HEK293 (cell line): ENCODE data around the gene SUSD6.
A peak's percentile ranks its signal among the peaks of the same experiment; 100 is the strongest.

Experiments used
- CTCF ChIA-PET: fragments of 350-600 bp; formaldehyde crosslinking; extraction: SDS; loops from one replicate; lab custom pipeline; 2021; ENCODE audit warnings: antibody characterized with exemption; lab: Yijun Ruan, JAX
- POLR2A ChIA-PET: fragments of 300-600 bp; formaldehyde crosslinking; extraction: SDS; loops from one replicate; lab custom pipeline; 2020; ENCODE audit warnings: antibody characterized with exemption, inconsistent platforms; lab: Yijun Ruan, JAX
- H3K27ac ChIP-seq: fragments of 200-500 bp; sonication (Bioruptor generic); 2 replicates; pipeline ENCODE4 v1.5.1; 2014; ENCODE audit warnings: low read depth, low read length, control low read depth, inconsistent platforms; ENCODE audit errors: extremely low read depth
- H3K36me3 ChIP-seq, 2 experiments: fragments of 200-500 bp in 1 of 2; sonication (Bioruptor generic) in 1 of 2; 1 replicate in 1 of 2; 2 replicates in 1 of 2; pipeline ENCODE4 v1.5.1; 2014 to 2017; ENCODE audit warnings: inconsistent platforms in 2 of 2, low read length in 2 of 2; ENCODE audit not compliant: control insufficient read depth in 2 of 2, insufficient read depth in 1 of 2
- H3K4me1 ChIP-seq: fragments of 200-500 bp; sonication (Bioruptor generic); 2 replicates; pipeline ENCODE4 v1.5.1; 2014; ENCODE audit warnings: mild to moderate bottlenecking, low read length, inconsistent platforms; ENCODE audit not compliant: control insufficient read depth, insufficient read depth
- H3K4me3 ChIP-seq: 2 replicates; pipeline ENCODE4 v1.5.1; 2011; ENCODE audit warnings: low read depth, mild to moderate bottlenecking, control low read depth, low read length, moderate library complexity
- H3K9me3 ChIP-seq: fragments of 200-500 bp; sonication (Bioruptor generic); 2 replicates; pipeline ENCODE4 v1.5.1; 2014; ENCODE audit warnings: low read depth, low read length, inconsistent platforms; ENCODE audit not compliant: control insufficient read depth, insufficient read depth
- RBAK ChIP-seq: fragments of 450-650 bp; formaldehyde crosslinking; IDR thresholded peaks from 2 replicates; pipeline ENCODE4 v1.5.1; 2016; ENCODE audit warnings: missing biosample characterization, missing genetic modification characterization
- SALL2 ChIP-seq: fragments of 450-650 bp; formaldehyde crosslinking; IDR thresholded peaks from 2 replicates; pipeline ENCODE4 v1.5.0; 2017; ENCODE audit warnings: missing biosample characterization, mild to moderate bottlenecking, missing genetic modification characterization, borderline replicate concordance
- ZBTB48 ChIP-seq: fragments of 450-650 bp; formaldehyde crosslinking; IDR thresholded peaks from 2 replicates; pipeline ENCODE4 v1.5.1; 2016; ENCODE audit warnings: missing biosample characterization, missing genetic modification characterization
- ZFP69B ChIP-seq: fragments of 450-650 bp; formaldehyde crosslinking; IDR thresholded peaks from 2 replicates; pipeline ENCODE4 v1.5.1; 2016; ENCODE audit warnings: missing biosample characterization, missing genetic modification characterization
- ZNF184 ChIP-seq: fragments of 450-650 bp; IDR thresholded peaks from 2 replicates; pipeline ENCODE4 v1.5.1; 2018; ENCODE audit warnings: missing biosample characterization, mild to moderate bottlenecking, missing genetic modification characterization
- ZNF404 ChIP-seq: fragments of 450-650 bp; formaldehyde crosslinking; IDR thresholded peaks from 2 replicates; pipeline ENCODE4 v1.5.1; 2017; ENCODE audit warnings: missing biosample characterization, missing genetic modification characterization
- ZNF473 ChIP-seq: fragments of 450-650 bp; formaldehyde crosslinking; IDR thresholded peaks from 2 replicates; pipeline ENCODE4 v1.5.1; 2017; ENCODE audit warnings: missing biosample characterization, missing genetic modification characterization
- ZNF560 ChIP-seq: fragments of 450-650 bp; formaldehyde crosslinking; IDR thresholded peaks from 2 replicates; pipeline ENCODE4 v1.5.1; 2017; ENCODE audit warnings: missing biosample characterization, missing genetic modification characterization, borderline replicate concordance
- ZNF621 ChIP-seq: fragments of 450-650 bp; formaldehyde crosslinking; IDR thresholded peaks from 2 replicates; pipeline ENCODE4 v1.5.1; 2017; ENCODE audit warnings: missing biosample characterization, missing genetic modification characterization
- TF ChIP-seq, protein P1 (sequence below): fragments of 450-650 bp; formaldehyde crosslinking; IDR thresholded peaks from 2 replicates; pipeline ENCODE4 v1.5.1; 2016; ENCODE audit warnings: missing biosample characterization, missing genetic modification characterization
- TF ChIP-seq, protein P2 (sequence below): fragments of 450-650 bp; formaldehyde crosslinking; IDR thresholded peaks from 2 replicates; pipeline ENCODE4 v1.5.1; 2017; ENCODE audit warnings: missing biosample characterization, missing genetic modification characterization
- TF ChIP-seq, protein P3 (sequence below): fragments of 450-650 bp; IDR thresholded peaks from 2 replicates; pipeline ENCODE4 v1.5.1; 2018; ENCODE audit warnings: missing biosample characterization, mild to moderate bottlenecking, missing genetic modification characterization
- TF ChIP-seq, protein P4 (sequence below): fragments of 450-650 bp; formaldehyde crosslinking; conservative IDR thresholded peaks from 2 replicates; pipeline ENCODE4 v1.5.1; 2016; ENCODE audit warnings: low read depth, missing biosample characterization, missing genetic modification characterization
- TF ChIP-seq, protein P5 (sequence below): fragments of 450-650 bp; formaldehyde crosslinking; IDR thresholded peaks from 2 replicates; pipeline ENCODE4 v1.5.1; 2016; ENCODE audit warnings: missing biosample characterization, missing genetic modification characterization
- TF ChIP-seq, protein P6 (sequence below): sonication (generic); formaldehyde crosslinking; IDR thresholded peaks from 2 replicates; pipeline ENCODE4 v1.8.1; 2022; ENCODE audit warnings: mild to moderate bottlenecking, moderate library complexity, missing genetic modification reagents

SUSD6 gene

DNA sequence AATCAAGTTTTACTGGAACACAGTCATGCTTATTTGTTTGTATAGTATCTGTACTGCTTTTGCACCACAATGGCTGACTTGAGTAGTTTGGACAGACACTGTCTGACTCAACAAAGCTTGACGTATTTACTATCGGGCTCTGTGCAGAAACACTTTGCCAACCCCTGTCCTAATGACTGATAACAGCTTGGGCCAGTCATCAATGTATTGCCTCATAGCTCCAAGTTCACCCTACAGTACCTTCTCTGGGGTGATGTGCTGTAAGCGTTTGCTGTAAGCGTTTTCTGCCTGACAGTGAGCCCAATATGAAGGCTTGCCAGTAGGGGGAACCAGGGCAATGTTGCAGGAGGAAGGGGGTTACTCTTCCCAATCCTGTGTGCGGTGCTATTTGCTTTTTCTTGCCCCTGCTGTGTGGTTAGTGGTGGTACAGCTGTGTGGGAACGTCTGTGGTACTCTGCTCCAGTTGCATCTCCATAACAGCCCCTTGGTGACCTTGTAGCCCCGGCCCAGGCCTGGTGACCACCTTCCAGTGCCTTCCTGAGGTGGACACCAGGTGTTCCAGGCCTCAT lies 31.3 kb upstream of the SUSD6 start (continued):
- TF ChIP-seq, protein P1, sequence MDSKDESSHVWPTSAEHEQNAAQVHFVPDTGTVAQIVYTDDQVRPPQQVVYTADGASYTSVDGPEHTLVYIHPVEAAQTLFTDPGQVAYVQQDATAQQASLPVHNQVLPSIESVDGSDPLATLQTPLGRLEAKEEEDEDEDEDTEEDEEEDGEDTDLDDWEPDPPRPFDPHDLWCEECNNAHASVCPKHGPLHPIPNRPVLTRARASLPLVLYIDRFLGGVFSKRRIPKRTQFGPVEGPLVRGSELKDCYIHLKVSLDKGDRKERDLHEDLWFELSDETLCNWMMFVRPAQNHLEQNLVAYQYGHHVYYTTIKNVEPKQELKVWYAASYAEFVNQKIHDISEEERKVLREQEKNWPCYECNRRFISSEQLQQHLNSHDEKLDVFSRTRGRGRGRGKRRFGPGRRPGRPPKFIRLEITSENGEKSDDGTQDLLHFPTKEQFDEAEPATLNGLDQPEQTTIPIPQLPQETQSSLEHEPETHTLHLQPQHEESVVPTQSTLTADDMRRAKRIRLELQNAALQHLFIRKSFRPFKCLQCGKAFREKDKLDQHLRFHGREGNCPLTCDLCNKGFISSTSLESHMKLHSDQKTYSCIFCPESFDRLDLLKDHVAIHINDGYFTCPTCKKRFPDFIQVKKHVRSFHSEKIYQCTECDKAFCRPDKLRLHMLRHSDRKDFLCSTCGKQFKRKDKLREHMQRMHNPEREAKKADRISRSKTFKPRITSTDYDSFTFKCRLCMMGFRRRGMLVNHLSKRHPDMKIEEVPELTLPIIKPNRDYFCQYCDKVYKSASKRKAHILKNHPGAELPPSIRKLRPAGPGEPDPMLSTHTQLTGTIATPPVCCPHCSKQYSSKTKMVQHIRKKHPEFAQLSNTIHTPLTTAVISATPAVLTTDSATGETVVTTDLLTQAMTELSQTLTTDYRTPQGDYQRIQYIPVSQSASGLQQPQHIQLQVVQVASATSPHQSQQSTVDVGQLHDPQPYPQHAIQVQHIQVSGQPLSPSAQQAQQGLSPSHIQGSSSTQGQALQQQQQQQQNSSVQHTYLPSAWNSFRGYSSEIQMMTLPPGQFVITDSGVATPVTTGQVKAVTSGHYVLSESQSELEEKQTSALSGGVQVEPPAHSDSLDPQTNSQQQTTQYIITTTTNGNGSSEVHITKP (tag by site-specific recombination): peak; percentile 56; the same call in 1 of the 2 replicates
- TF ChIP-seq, all 188 proteins: peak for 8

DNA sequence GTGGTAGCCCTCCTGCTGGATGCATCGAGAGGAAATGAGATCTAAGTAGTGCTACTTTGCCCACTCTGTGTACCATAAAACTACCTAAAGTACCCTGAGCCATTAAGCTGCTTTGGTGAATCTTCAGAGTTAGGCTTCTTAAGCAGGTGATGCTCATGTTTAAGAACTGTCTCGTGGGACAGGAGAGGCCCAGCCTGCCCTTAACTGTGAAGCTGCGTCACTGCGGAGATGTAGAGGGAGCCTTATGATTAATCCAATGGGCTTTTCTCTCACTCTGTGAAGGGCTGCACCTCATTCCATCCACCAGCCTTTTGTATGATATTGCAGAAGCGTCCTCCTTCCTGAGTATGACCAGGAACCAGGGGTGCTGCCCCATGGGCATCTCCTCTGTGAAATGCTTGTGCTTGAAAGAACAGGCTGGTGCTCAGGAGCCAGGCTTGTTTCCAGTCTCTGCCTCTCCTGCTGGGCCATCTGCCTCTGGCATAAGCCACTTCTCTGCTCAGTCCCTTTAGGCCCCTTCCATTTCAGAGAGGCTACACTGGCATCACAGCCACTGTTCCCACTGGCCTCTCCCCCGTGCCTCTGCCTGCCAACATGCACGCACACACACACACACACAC lies 30.0 kb upstream of the SUSD6 start:
- POLR2A ChIA-PET: no interaction called here
- no peaks in the 10 kb centered on the region for H3K4me1 ChIP-seq
- H3K9me3 ChIP-seq: no peaks in the 10 kb centered on the region
- no peak overlapping the region for H3K27ac ChIP-seq
- TF ChIP-seq, protein P2, sequence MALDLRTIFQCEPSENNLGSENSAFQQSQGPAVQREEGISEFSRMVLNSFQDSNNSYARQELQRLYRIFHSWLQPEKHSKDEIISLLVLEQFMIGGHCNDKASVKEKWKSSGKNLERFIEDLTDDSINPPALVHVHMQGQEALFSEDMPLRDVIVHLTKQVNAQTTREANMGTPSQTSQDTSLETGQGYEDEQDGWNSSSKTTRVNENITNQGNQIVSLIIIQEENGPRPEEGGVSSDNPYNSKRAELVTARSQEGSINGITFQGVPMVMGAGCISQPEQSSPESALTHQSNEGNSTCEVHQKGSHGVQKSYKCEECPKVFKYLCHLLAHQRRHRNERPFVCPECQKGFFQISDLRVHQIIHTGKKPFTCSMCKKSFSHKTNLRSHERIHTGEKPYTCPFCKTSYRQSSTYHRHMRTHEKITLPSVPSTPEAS (tag by site-specific recombination): peak; percentile 56; the same call in 1 of the 2 replicates
- TF ChIP-seq ZNF404 (tag by site-specific recombination): no peak
- no peaks in the 10 kb centered on the region for H3K36me3 ChIP-seq
- CTCF ChIA-PET: interaction anchor here (0.7 to 1.5 kb wide), 4 partner anchors 16 to 492 kb away, joined by 4 to 7 read pairs (median 4); no protein-coding TSS in a partner anchor
- no peak overlapping the region for H3K4me3 ChIP-seq

DNA sequence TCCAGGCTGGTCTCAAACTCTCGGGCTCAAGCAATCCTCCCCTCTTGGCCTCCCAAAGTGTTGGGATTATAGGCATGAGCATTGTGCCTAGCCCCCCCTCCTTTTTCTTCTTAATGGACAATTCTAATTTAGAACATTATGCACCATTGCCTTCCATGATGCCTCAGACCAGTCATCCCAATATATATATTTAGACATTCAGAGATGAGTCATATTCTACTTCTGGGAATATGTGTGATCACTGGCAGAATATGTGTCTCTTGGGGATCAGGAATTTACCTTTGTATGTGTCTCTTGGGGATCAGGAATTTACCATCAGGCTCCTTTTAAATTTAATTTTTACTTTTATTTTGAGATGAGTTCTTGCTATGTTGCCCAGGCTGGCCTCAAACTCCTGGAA lies 29.2 kb upstream of the SUSD6 start:
- POLR2A ChIA-PET: no interaction called here
- H3K36me3 ChIP-seq: no peaks in the 10 kb centered on the region
- CTCF ChIA-PET: interaction anchor here (0.5 to 0.9 kb wide), 6 partner anchors 30 to 723 kb away, joined by 3 to 5 read pairs (median 3); no protein-coding TSS in a partner anchor
- H3K9me3 ChIP-seq: no peaks in the 10 kb centered on the region
- no peak overlapping the region for H3K4me3 ChIP-seq
- H3K27ac ChIP-seq: no peak overlapping the region
- TF ChIP-seq SALL2: no peak
- TF ChIP-seq, protein P3, sequence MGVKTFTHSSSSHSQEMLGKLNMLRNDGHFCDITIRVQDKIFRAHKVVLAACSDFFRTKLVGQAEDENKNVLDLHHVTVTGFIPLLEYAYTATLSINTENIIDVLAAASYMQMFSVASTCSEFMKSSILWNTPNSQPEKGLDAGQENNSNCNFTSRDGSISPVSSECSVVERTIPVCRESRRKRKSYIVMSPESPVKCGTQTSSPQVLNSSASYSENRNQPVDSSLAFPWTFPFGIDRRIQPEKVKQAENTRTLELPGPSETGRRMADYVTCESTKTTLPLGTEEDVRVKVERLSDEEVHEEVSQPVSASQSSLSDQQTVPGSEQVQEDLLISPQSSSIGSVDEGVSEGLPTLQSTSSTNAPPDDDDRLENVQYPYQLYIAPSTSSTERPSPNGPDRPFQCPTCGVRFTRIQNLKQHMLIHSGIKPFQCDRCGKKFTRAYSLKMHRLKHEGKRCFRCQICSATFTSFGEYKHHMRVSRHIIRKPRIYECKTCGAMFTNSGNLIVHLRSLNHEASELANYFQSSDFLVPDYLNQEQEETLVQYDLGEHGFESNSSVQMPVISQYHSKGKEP (tag by site-specific recombination): no peak
- no peak for TF ChIP-seq ZNF473
- no peak for TF ChIP-seq ZNF560 (tag by site-specific recombination)
- TF ChIP-seq, protein P4, sequence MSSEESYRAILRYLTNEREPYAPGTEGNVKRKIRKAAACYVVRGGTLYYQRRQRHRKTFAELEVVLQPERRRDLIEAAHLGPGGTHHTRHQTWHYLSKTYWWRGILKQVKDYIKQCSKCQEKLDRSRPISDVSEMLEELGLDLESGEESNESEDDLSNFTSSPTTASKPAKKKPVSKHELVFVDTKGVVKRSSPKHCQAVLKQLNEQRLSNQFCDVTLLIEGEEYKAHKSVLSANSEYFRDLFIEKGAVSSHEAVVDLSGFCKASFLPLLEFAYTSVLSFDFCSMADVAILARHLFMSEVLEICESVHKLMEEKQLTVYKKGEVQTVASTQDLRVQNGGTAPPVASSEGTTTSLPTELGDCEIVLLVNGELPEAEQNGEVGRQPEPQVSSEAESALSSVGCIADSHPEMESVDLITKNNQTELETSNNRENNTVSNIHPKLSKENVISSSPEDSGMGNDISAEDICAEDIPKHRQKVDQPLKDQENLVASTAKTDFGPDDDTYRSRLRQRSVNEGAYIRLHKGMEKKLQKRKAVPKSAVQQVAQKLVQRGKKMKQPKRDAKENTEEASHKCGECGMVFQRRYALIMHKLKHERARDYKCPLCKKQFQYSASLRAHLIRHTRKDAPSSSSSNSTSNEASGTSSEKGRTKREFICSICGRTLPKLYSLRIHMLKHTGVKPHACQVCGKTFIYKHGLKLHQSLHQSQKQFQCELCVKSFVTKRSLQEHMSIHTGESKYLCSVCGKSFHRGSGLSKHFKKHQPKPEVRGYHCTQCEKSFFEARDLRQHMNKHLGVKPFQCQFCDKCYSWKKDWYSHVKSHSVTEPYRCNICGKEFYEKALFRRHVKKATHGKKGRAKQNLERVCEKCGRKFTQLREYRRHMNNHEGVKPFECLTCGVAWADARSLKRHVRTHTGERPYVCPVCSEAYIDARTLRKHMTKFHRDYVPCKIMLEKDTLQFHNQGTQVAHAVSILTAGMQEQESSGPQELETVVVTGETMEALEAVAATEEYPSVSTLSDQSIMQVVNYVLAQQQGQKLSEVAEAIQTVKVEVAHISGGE: no peak
- TF ChIP-seq ZFP69B: no peak
- no peak for TF ChIP-seq ZNF621 (tag by site-specific recombination)
- no peak for TF ChIP-seq ZNF184
- TF ChIP-seq RBAK (tag by site-specific recombination): no peak
- TF ChIP-seq, protein P5, sequence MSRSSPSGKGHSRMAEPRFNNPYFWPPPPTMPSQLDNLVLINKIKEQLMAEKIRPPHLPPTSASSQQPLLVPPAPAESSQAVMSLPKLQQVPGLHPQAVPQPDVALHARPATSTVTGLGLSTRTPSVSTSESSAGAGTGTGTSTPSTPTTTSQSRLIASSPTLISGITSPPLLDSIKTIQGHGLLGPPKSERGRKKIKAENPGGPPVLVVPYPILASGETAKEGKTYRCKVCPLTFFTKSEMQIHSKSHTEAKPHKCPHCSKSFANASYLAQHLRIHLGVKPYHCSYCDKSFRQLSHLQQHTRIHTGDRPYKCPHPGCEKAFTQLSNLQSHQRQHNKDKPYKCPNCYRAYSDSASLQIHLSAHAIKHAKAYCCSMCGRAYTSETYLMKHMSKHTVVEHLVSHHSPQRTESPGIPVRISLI (tag by site-specific recombination): no peak
- TF ChIP-seq ZBTB48 (tag by site-specific recombination): no peak
- TF ChIP-seq, protein P6, sequence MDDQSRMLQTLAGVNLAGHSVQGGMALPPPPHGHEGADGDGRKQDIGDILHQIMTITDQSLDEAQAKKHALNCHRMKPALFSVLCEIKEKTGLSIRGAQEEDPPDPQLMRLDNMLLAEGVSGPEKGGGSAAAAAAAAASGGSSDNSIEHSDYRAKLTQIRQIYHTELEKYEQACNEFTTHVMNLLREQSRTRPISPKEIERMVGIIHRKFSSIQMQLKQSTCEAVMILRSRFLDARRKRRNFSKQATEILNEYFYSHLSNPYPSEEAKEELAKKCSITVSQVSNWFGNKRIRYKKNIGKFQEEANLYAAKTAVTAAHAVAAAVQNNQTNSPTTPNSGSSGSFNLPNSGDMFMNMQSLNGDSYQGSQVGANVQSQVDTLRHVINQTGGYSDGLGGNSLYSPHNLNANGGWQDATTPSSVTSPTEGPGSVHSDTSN (CRISPR knock-in tag): no peak
- no peaks in the 10 kb centered on the region for H3K4me1 ChIP-seq
